Naive thymus-derived CD8-positive, alpha-beta T cell (primary cell): Measurements from ENCODE around the gene ABCA1. TPM values are rescaled to one million over a fixed set of nuclear protein-coding genes. Genes with fewer than 3 reads are reported as not detected.
"Not testable (repeated sequence)": the region's sequence is repeated elsewhere in the genome, so short reads cannot be mapped to it uniquely, and the experiment has no call there.

Source experiments
- ATAC-seq, 2 donors: fragments of 150-1000 bp; cut with Tn5 transposase in 1 of 2; sonication (Bioruptor Pico), chemical (Tn5 transposase) in 1 of 2; 1 replicate in 1 of 2; 2 replicates in 1 of 2; pipeline ENCODE4 v1.10.0; 2021; ENCODE audit warnings: mild to moderate bottlenecking in 2 of 2, moderate library complexity in 2 of 2
- POLR2A ChIA-PET: fragments of 350-600 bp; sonication (Branson Sonifier 250); formaldehyde crosslinking; loops from one replicate; lab custom pipeline; 2021; ENCODE audit warnings: antibody characterized with exemption; lab: Charles Lee
- DNase-seq, 10 donors: peaks; one replicate each; pipeline versions ENCODE4 v3.0.0 to v3.0.0-alpha.2; 2020 to 2022
- H3K27ac Mint-ChIP-seq, 10 donors: one replicate each; pipeline ENCODE4 v1.8.0; 2020 to 2022; ENCODE audit warnings: mild to moderate bottlenecking in 10 of 10, mixed read lengths in 10 of 10, moderate library complexity in 4 of 10, inconsistent platforms in 1 of 10
- H3K27me3 Mint-ChIP-seq, 5 donors: one replicate each; pipeline ENCODE4 v1.8.0; 2021 to 2022; ENCODE audit warnings: mixed read lengths in 5 of 5
- H3K36me3 Mint-ChIP-seq, 3 donors: one replicate each; pipeline ENCODE4 v1.8.0; 2020 to 2022; ENCODE audit warnings: mixed read lengths in 3 of 3, mild to moderate bottlenecking in 2 of 3, inconsistent platforms in 1 of 3
- H3K4me1 Mint-ChIP-seq, 4 donors: one replicate each; pipeline ENCODE4 v1.8.0; 2021 to 2022; ENCODE audit warnings: mixed read lengths in 4 of 4
- H3K4me3 Mint-ChIP-seq, 10 donors: one replicate each; pipeline ENCODE4 v1.8.0; 2020 to 2022; ENCODE audit warnings: mild to moderate bottlenecking in 10 of 10, mixed read lengths in 10 of 10, moderate library complexity in 6 of 10, inconsistent platforms in 1 of 10
- H3K9me3 Mint-ChIP-seq, 9 donors: one replicate each; pipeline ENCODE4 v1.8.0; 2020 to 2022; ENCODE audit warnings: mixed read lengths in 9 of 9, mild to moderate bottlenecking in 3 of 9, inconsistent platforms in 1 of 9, moderate library complexity in 1 of 9
- polyA plus RNA-seq, 3 donors: library from polyadenylated mRNA; unstranded; fragments of 300-500 nt; fragmentation: Illumina TruSeq; gene quantifications; one replicate each; pipeline ENCODE4 v1.2.3, GENCODE V29; 2021
- total RNA-seq, 8 experiments: library from RNA in 2 of 8; stranded (reverse) in 2 of 8; gene quantifications; one replicate each; pipeline ENCODE4 v1.2.3 and lab custom pipeline; 2021 to 2026

Gene ABCA1
- total and polyA plus RNA-seq, 5 experiments from 2014 or later = 0.13 to 0.93 (median 0.43) TPM; not detected in 1

DNA sequence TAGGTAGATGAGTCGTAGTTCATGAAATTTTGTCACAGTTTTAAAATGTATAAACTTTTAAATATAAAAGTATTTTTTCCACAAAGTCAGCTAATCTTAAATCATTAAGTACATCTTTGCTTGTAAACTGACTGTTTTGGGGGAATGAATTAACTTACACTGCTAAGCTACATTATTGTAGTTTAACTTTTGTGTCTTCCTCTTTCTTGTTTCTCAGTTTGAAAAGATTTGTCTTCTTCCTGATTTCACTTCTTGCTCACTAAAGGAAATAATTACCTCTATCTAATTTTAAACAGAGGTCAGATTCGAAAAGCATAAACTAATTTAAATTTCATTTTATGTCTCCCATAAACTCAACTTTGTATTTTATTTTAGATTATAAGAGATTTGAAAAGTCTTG is 158.3 kb downstream of the ABCA1 start:
- DNase-seq = no peak
- no peaks in the 10 kb centered on the region for H3K27me3 Mint-ChIP-seq
- ATAC-seq = no peak
- peak overlapping the region in 1 of 10 donors; percentile 27 for H3K27ac Mint-ChIP-seq
- peaks cover 0 to 8% (median 0%) of the 10 kb centered on the region in 3 donors for H3K36me3 Mint-ChIP-seq
- POLR2A ChIA-PET = no interaction called here
- peak overlapping the region in 1 of 10 donors; percentile 4 for H3K4me3 Mint-ChIP-seq
- H3K9me3 Mint-ChIP-seq = no peaks in the 10 kb centered on the region
- H3K4me1 Mint-ChIP-seq = peaks cover 0 to 31% (median 0%) of the 10 kb centered on the region in 4 donors

DNA sequence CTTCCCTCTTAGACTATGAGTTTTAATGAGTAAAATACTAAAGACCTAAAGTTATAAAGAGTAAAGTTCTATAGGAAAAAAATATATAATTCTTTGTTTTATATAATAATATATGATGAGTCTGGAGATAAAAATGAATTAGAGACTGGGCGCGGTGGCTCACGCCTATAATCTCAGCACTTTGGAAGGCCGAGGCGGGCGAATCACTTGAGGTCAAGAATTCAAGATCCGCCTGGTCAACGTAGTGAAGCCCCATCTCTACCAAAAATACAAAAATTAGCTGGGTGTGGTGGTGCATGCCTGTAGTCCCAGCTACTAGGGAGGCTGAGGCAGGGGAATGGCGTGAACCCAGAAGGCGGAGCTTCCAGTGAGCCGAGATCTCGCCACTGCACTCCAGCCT is 158.9 kb downstream of the ABCA1 start:
- H3K27me3 Mint-ChIP-seq, POLR2A ChIA-PET, ATAC-seq, DNase-seq, H3K9me3 Mint-ChIP-seq, H3K4me3 Mint-ChIP-seq, H3K36me3 Mint-ChIP-seq: not testable (repeated sequence)
- H3K27ac Mint-ChIP-seq = peak overlapping the region in 1 of 10 donors; percentile 27
- H3K4me1 Mint-ChIP-seq = peaks cover 0 to 31% (median under 1%) of the 10 kb centered on the region in 4 donors

DNA sequence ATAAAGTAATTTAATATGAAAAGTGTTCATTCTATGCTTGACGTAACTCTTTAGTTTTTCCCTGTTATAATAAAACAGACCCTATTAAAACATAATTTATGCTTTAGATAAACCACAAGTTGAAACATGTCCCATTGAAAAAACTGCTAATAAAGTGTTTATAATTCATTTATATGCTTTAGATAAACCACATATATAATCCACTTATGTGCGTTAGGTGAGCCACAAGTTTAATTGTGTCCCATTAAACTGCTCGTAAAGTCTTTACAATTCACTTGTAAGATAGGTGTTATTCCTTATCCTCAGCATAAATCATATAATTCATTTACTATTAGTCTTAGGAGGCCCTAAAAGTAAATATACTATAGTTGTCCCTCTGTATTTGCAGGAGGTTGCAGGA is 160.4 kb downstream of the ABCA1 start:
- peaks cover 0 to 4% (median 0%) of the 10 kb centered on the region in 3 donors for H3K36me3 Mint-ChIP-seq
- no peak overlapping the region for H3K27ac Mint-ChIP-seq
- DNase-seq (no peak), ATAC-seq (no peak)
- H3K9me3 Mint-ChIP-seq = no peaks in the 10 kb centered on the region
- peaks cover 4 to 28% (median 8%) of the 10 kb centered on the region in 4 donors for H3K4me1 Mint-ChIP-seq
- H3K27me3 Mint-ChIP-seq = no peaks in the 10 kb centered on the region
- H3K4me3 Mint-ChIP-seq = no peak overlapping the region
- POLR2A ChIA-PET = no interaction called here

- Mint-ChIP-seq H3K27me3 (no peaks in the 10 kb centered on the region), H3K4me1 (peaks cover 4 to 25% (median 8%) of the 10 kb centered on the region in 4 donors), H3K9me3 (no peaks in the 10 kb centered on the region), H3K27ac (no peak overlapping the region), H3K36me3 (no peaks in the 10 kb centered on the region), H3K4me3 (no peak overlapping the region)
- POLR2A ChIA-PET = no interaction called here
- DNase-seq (no peak), ATAC-seq (no peak)
Measured at GRCh38 chr9:104766025-104766424, 161.9 kb downstream of the ABCA1 start.

GRCh38 chr9:104765138-104765537 is 162.8 kb downstream of the ABCA1 start:
- Mint-ChIP-seq H3K27me3 (no peaks in the 10 kb centered on the region), H3K4me1 (peaks cover 4 to 17% (median 8%) of the 10 kb centered on the region in 4 donors), H3K9me3 (no peaks in the 10 kb centered on the region), H3K4me3 (peak overlapping the region in 9 of 10 donors; percentile 85 to 97 (median 92)), H3K27ac (no peak overlapping the region), H3K36me3 (peaks cover 0 to 1% (median 0%) of the 10 kb centered on the region in 3 donors)
- ATAC-seq (no peak), DNase-seq (no peak)
- POLR2A ChIA-PET = interaction anchor here (0.6 kb wide), 1 partner anchor 17 kb away, joined by 3 read pairs; no protein-coding TSS in a partner anchor

DNA sequence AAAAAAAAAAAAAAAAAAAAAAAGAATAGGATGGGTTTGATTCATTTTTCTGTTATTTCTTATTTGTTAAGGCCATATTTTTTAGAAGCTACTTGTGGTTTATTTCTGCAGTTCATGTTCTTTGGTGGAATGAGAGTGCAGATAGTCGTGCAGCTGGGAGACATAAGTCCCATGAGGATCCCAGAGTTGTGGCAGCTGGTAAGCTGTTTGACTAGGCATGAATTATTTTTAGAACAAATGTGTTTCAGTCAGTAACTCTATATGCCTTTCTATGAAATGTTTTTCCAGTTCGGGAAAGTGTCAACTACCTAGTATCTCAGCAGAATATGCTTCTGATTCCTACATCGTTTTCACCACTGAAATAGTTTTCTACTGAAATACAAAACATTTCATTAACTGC is 169.0 kb downstream of the ABCA1 start:
- ATAC-seq (no peak), DNase-seq (no peak)
- Mint-ChIP-seq H3K27me3 (no peaks in the 10 kb centered on the region), H3K36me3 (peaks cover 0 to 17% (median 4%) of the 10 kb centered on the region in 3 donors), H3K27ac (peak overlapping the region in 1 of 10 donors; percentile 30), H3K4me1 (peaks cover 4 to 7% (median 5%) of the 10 kb centered on the region in 4 donors), H3K4me3 (no peak overlapping the region), H3K9me3 (no peaks in the 10 kb centered on the region)
- POLR2A ChIA-PET = interaction anchor here (0.6 kb wide), 1 partner anchor 974 kb away, joined by 4 read pairs; no protein-coding TSS in a partner anchor

DNA sequence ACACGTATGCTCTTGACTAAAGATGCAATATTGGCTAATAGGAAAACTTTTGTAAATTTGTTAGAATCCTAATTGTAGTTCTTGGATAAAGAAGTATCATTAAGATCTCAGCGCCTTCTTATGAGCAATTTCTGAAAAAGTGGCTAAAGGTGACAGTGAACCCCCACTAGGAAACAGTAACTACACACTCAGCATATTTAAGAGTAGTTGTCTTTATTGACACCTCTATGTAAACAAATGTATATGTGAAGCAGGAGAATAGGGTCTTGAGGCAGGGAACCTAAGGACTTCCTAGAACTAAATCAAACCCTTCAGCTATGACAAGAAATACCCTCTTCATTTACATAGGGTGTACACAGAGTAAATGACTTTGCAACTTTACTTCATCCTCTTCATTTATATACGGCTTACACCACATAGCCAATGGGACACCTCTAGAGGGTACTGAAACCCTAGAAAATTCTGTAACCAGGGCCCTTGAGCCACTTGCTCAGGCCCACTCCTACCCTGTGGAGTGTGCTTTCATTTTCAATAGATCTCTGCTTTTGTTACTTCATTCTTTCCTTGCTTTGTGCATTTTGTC is 177.7 kb downstream of the ABCA1 start:
- no peak overlapping the region for H3K27ac Mint-ChIP-seq
- no peak overlapping the region for H3K4me3 Mint-ChIP-seq

GRCh38 chr9:104748359-104749031 is 179.5 kb downstream of the ABCA1 start:
- Mint-ChIP-seq H3K36me3 (peaks cover 0 to 22% (median 3%) of the 10 kb centered on the region in 3 donors), H3K9me3 (no peaks in the 10 kb centered on the region), H3K4me1 (peaks cover 10 to 27% (median 22%) of the 10 kb centered on the region in 4 donors), H3K27me3 (no peaks in the 10 kb centered on the region), H3K27ac (peak overlapping the region; percentile 95 to 100 (median 98)), H3K4me3 (peak overlapping the region; percentile 85 to 100 (median 96))
- ATAC-seq (no peak), DNase-seq (peak in 1 of 10 donors; percentile 41)
- POLR2A ChIA-PET = interaction anchor here (0.6 to 3.4 kb wide), 6 partner anchors 13 to 657 kb away, joined by 3 to 16 read pairs (median 4); partner anchors contain the start of genes NIPSNAP3B and SMC2

More for the DNA sequence above, 177.7 kb downstream of the ABCA1 start:
- Mint-ChIP-seq H3K4me1 (peaks cover 10 to 27% (median 22%) of the 10 kb centered on the region in 4 donors), H3K36me3 (peaks cover 4 to 30% (median 10%) of the 10 kb centered on the region in 3 donors), H3K9me3 (no peaks in the 10 kb centered on the region), H3K27me3 (no peaks in the 10 kb centered on the region)
- ATAC-seq = no peak
- DNase-seq = no peak
- POLR2A ChIA-PET = no interaction called here

- Mint-ChIP-seq H3K4me3 (peak within 1 kb of the TSS; percentile 85 to 100 (median 96)), H3K4me1 (peaks cover 10 to 28% (median 22%) of the 10 kb centered on the region in 4 donors), H3K27ac (peak within 1 kb of the TSS; percentile 96 to 100 (median 98)), H3K36me3 (peaks cover 0 to 16% (median 3%) of the 10 kb centered on the region in 3 donors), H3K9me3 (no peaks in the 10 kb centered on the region), H3K27me3 (no peaks in the 10 kb centered on the region)
- POLR2A ChIA-PET = interaction anchor here (0.6 to 3.4 kb wide), 5 partner anchors 14 to 658 kb away, joined by 3 to 16 read pairs (median 3); partner anchors contain the start of genes NIPSNAP3B and SMC2
- DNase-seq (peak; percentile 75 to 99 (median 85)), ATAC-seq (peak; percentile 88 to 91)
Measured at GRCh38 chr9:104747565-104748358, 180.2 kb downstream of the ABCA1 start, which contains the start of gene NIPSNAP3A. TSS of gene NIPSNAP3A (plus strand) at chr9:104747683. CDS start at chr9:104747793, 110 bp downstream.

DNA sequence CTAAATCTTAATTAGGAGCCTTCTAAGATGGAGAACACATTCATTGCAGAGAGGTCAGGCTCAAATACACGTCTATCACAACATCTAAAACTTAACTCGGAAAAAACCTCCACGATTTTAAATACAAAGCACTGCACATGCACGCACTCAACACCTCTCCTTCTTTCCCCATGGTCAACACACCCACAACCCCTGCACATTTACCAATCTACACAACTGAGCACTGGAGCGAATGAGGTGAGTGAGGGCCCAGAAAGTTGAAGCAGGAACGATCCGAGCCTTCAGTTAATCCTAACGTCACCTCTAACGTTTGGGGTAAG is 180.8 kb downstream of the ABCA1 start:
- Mint-ChIP-seq H3K36me3 (peaks cover 0 to 10% (median 2%) of the 10 kb centered on the region in 3 donors), H3K4me3 (peak overlapping the region; percentile 85 to 100 (median 96)), H3K27me3 (no peaks in the 10 kb centered on the region), H3K27ac (peak overlapping the region; percentile 96 to 100 (median 98)), H3K4me1 (peaks cover 10 to 28% (median 22%) of the 10 kb centered on the region in 4 donors), H3K9me3 (no peaks in the 10 kb centered on the region)
- POLR2A ChIA-PET = interaction anchor here (1.5 to 3.4 kb wide), 3 partner anchors 14 to 654 kb away, joined by 3 to 16 read pairs (median 15); partner anchors contain the start of genes NIPSNAP3B and SMC2
- DNase-seq (no peak), ATAC-seq (no peak)

- Mint-ChIP-seq H3K4me1 (peaks cover 10 to 28% (median 22%) of the 10 kb centered on the region in 4 donors), H3K4me3 (peak overlapping the region; percentile 85 to 100 (median 96)), H3K9me3 (no peaks in the 10 kb centered on the region), H3K27me3 (no peaks in the 10 kb centered on the region), H3K27ac (peak overlapping the region; percentile 96 to 100 (median 98)), H3K36me3 (peaks cover 0 to 7% (median 1%) of the 10 kb centered on the region in 3 donors)
- ATAC-seq (no peak), DNase-seq (no peak)
- POLR2A ChIA-PET = interaction anchor here (2.8 to 3.4 kb wide), 2 partner anchors 17 to 653 kb away, joined by 15 to 16 read pairs; partner anchors contain the start of genes NIPSNAP3B and SMC2
Measured at GRCh38 chr9:104746798-104747197, 181.2 kb downstream of the ABCA1 start.

DNA sequence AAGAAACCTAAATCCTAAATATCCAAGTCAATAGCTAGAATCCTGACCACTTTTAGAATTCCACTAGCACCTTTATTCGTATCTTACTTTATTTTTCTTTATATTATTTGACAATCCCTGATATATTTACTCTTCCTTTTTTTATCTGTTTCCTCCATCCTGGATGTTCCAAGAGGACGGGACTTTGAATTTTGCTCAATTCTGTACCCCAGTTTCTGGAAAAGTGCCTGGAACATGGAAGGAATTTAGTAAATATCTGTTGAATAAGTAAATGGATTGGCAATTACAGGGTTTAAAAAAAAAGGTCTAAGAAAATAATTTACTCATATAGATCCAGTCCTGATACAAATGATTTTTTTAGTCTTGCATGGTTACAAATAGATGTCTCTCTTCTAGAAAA is 181.7 kb downstream of the ABCA1 start:
- Mint-ChIP-seq H3K27ac (peak overlapping the region in 5 of 10 donors; percentile 65 to 98 (median 96)), H3K4me1 (peaks cover 10 to 28% (median 22%) of the 10 kb centered on the region in 4 donors), H3K36me3 (peaks cover 0 to 3% (median 1%) of the 10 kb centered on the region in 3 donors), H3K4me3 (peak overlapping the region in 4 of 10 donors; percentile 1 to 92 (median 42)), H3K27me3 (no peaks in the 10 kb centered on the region), H3K9me3 (no peaks in the 10 kb centered on the region)
- POLR2A ChIA-PET = interaction anchor here (1.6 to 3.4 kb wide), 3 partner anchors 17 to 653 kb away, joined by 6 to 16 read pairs (median 15); partner anchors contain the start of genes NIPSNAP3B and SMC2
- DNase-seq (no peak), ATAC-seq (no peak)
